Ishikawa (cell line): ENCODE results near the gene RALGPS1.

ENCODE experiments used
- NFIC ChIP-seq: IDR thresholded peaks from 2 replicates; pipeline ENCODE4 v1.6.1; 2012
- REST ChIP-seq: IDR thresholded peaks from 2 replicates; pipeline ENCODE4 v1.6.1; 2012; ENCODE audit warnings: low read depth, mild to moderate bottlenecking

DNA sequence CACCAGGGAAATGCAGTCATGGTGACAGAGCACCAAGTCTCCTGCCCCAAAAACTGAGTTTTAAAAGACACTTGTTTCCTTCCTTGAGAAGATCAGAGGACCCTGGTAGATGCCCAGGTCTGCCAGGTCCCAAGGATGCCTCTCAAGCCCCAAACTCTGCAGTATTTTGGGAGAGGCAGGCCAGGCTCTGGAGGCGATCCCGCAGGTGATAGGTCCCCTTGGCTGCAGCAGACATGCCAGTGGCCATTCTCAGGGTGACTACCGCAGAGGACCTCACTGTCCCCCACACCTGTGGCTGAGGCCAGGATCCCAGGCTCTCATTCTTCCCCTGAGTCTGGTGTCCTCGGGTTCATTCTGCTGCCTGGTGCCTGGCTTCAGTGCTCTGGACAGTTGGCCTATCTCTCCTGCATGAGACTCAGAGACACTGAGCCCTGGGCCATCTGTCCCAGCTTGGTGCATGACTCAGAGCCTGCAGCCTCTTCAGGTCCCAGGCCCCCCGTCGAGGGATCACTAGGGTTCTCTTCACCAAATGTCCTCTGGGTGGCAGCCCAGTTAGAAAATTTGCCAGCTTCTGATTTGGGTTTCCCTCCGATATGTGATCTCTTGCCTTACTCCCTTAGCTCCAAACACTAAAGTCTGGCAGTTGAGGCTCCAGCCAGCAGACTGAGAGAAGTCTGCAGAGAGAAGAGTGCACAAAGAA is 290.3 kb downstream of the RALGPS1 start:
- TF ChIP-seq REST: no peak
- no peak for TF ChIP-seq NFIC
